ENCODE results near the gene ZBTB16.

The ZBTB16 gene

DNA sequence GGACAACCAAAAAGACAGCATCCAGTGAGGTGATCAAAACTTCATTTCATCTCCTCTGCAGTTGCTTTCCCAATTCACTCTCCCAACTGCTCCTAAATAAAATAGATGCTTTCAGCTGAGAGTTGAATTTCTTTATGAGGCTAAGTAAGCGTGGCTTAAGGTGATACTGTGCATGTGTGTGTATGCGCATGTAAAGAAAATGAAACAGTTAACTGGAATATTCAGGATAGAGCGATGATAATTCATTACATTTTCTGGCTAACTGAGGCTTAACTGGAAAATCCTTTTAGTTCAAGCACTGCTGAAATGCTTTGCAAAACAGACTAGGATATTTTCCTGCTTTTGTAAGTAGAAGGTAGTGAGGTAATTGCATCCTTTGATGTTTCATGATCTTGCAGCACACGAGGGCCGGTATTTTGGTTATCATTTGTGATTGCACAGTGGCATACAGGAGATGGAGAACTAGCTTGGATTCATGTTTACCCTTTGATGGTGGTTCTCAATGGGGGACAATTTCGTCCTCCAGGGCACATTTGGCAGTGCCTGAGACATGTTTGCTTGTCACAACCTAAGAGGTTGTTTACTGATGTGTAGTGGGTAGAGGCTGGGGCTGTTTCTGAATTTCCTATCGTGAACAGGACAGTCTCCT, 71.2 kb downstream of the ZBTB16 start:
- Histone ChIP-seq H3K27me3 (ENCODE audit: insufficient read depth, low read depth) (no peaks in the 10 kb centered on the region), H3K4me1 (ENCODE audit: low read depth, poor library complexity, severe bottlenecking) (no peaks in the 10 kb centered on the region), H3K4me3 (IDR thresholded peaks at IDR 0.05; ENCODE audit: insufficient read depth, low read depth, low read length) (no peak overlapping the region), H3K36me3 (ENCODE audit: insufficient read depth) (no peaks in the 10 kb centered on the region), H3K27ac (no peak overlapping the region), H2AFZ (ENCODE audit: low read depth) (no peak overlapping the region), H3K79me2 (ENCODE audit: insufficient read depth, low read depth) (no peaks in the 10 kb centered on the region), H3K9ac (no peak overlapping the region), H3K4me2 (no peak overlapping the region), H4K20me1 (ENCODE audit: insufficient read depth) (no peaks in the 10 kb centered on the region)
- TF ChIP-seq CTCF (conservative IDR thresholded peaks at IDR 0.05; ENCODE audit: low read depth, low read length) = no peak

GRCh38 chr11:114131461-114131864, 72.0 kb downstream of the ZBTB16 start:
- no peaks in the 10 kb centered on the region for H3K4me1 ChIP-seq (ENCODE audit: low read depth, poor library complexity, severe bottlenecking)
- TF ChIP-seq CTCF (conservative IDR thresholded peaks at IDR 0.05; ENCODE audit: low read depth, low read length) = no peak
- no peak overlapping the region for H3K27ac ChIP-seq
- H3K4me2 ChIP-seq = no peak overlapping the region
- H3K36me3 ChIP-seq (ENCODE audit: insufficient read depth) = no peaks in the 10 kb centered on the region
- no peaks in the 10 kb centered on the region for H3K27me3 ChIP-seq (ENCODE audit: insufficient read depth, low read depth)
- H3K9ac ChIP-seq = no peak overlapping the region
- no peaks in the 10 kb centered on the region for H3K79me2 ChIP-seq (ENCODE audit: insufficient read depth, low read depth)
- H3K4me3 ChIP-seq (IDR thresholded peaks at IDR 0.05; ENCODE audit: insufficient read depth, low read depth, low read length) = no peak overlapping the region
- H4K20me1 ChIP-seq (ENCODE audit: insufficient read depth) = no peaks in the 10 kb centered on the region
- no peak overlapping the region for H2AFZ ChIP-seq (ENCODE audit: low read depth)

DNA sequence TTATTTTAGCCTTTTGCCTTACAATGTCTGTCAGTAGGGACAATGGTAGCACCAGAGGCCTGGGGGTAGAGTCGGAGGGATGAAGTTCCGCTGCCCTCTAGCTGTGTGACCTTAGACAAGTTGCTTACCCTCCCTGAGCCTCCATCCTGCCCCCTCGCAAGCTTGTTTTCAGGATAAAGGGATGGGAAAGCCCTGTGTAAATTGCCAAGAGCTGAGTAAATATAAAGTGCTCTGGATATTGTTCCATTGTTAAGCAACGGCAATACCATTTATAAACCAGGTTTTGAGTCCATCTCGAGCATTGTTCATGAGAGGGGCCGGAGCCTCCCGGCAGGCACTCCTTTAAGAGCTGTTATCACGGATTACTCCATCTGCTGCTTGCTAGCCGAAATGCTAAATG, 72.9 kb downstream of the ZBTB16 start:
- H3K4me1 ChIP-seq (ENCODE audit: low read depth, poor library complexity, severe bottlenecking) = no peaks in the 10 kb centered on the region
- TF ChIP-seq CTCF (conservative IDR thresholded peaks at IDR 0.05; ENCODE audit: low read depth, low read length) = no peak
- no peak overlapping the region for H3K4me2 ChIP-seq

GRCh38 chr11:114132944-114133394, 73.5 kb downstream of the ZBTB16 start:
- no peak overlapping the region for H3K4me3 ChIP-seq (IDR thresholded peaks at IDR 0.05; ENCODE audit: insufficient read depth, low read depth, low read length)
- no peak overlapping the region for H2AFZ ChIP-seq (ENCODE audit: low read depth)
- H3K79me2 ChIP-seq (ENCODE audit: insufficient read depth, low read depth) = no peaks in the 10 kb centered on the region
- TF ChIP-seq CTCF (conservative IDR thresholded peaks at IDR 0.05; ENCODE audit: low read depth, low read length) = no peak
- H3K4me2 ChIP-seq = no peak overlapping the region
- H3K36me3 ChIP-seq (ENCODE audit: insufficient read depth) = no peaks in the 10 kb centered on the region
- H3K27me3 ChIP-seq (ENCODE audit: insufficient read depth, low read depth) = no peaks in the 10 kb centered on the region
- no peak overlapping the region for H3K27ac ChIP-seq
- H3K4me1 ChIP-seq (ENCODE audit: low read depth, poor library complexity, severe bottlenecking) = no peaks in the 10 kb centered on the region
- H3K9ac ChIP-seq = no peak overlapping the region
- H4K20me1 ChIP-seq (ENCODE audit: insufficient read depth) = no peaks in the 10 kb centered on the region

More for the DNA sequence above, 72.9 kb downstream of the ZBTB16 start:
- Histone ChIP-seq H3K79me2 (ENCODE audit: insufficient read depth, low read depth) (no peaks in the 10 kb centered on the region), H3K9ac (no peak overlapping the region), H3K4me3 (IDR thresholded peaks at IDR 0.05; ENCODE audit: insufficient read depth, low read depth, low read length) (no peak overlapping the region), H3K27ac (no peak overlapping the region), H3K36me3 (ENCODE audit: insufficient read depth) (no peaks in the 10 kb centered on the region), H3K27me3 (ENCODE audit: insufficient read depth, low read depth) (no peaks in the 10 kb centered on the region), H2AFZ (ENCODE audit: low read depth) (no peak overlapping the region), H4K20me1 (ENCODE audit: insufficient read depth) (no peaks in the 10 kb centered on the region)
